NOMO-1 treated with DMSO at 0.1 percent for 48 hours (cell line): Measurements from ENCODE around the gene LDLRAD3.
"Not testable (repeated sequence)": the region's sequence is repeated elsewhere in the genome, so short reads cannot be mapped to it uniquely, and the experiment has no call there.

Experiments used
- DNase-seq: peaks from one replicate; lab custom pipeline; 2025; ENCODE audit not compliant: unreplicated experiment; lab: John Stamatoyannopoulos, UW

LDLRAD3 gene

DNA sequence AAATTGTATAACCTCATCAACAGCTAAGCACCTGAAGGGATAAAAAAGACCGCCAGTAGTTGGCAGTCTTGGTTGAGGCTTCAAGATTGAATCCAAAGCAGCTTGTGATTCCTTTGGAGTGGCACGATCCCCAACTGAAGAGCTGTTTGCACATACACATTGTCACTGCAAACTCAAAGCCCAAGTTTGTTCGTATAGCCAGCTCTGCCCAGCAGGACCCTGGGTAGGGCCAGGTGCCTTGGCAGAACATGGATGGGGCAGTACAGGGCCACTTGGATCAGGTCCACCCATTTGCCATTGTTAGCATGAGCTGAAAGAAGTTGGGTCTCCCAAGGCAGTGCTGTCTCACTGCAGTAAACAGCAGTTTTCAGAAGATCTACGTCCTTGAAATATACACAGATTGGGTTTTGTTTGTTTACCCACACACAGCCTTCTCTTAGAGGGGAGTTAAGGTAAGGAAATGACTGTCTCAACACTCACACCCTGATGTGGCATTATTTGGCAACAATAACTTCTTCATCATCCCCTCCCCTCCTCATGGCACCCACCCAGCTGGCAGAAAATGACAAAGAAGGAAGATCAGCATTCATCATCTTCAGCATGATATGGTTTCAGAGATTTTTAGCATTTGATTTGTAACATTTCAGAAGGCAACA is 212.4 kb downstream of the LDLRAD3 start:
- DNase-seq, result no peak

DNA sequence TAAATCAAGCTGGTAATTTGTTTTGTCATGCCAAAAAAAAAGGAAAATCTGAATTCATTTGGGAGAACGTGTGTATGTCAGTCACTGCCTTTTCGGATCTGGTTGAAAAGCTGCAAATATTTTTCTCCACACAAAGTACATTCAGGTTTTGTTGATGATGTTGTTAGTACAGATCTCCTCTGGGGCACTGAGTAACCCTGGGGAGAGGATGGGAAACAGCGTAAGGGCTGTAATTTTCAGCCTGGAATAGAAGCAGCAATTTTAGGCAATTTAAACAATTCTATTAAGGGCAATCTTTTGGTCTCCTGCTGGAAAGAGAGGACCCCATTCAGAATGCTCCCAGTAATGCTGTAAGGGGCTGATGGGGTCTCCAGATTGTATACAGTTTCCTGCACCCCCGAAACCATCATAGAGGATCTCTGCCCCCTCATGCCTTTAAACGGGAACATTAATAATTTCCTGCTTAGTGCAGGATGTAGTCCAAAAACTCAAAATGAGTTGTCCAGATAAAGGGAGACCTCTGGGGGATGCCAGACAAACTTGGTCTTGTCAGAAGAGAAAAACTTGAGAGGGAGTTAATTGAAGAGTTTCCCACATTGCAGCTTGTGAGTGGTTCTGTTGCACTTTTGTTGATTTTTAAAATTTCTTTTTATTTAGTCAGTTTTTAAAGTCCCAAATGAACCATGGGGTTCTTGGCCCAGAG is 213.1 kb downstream of the LDLRAD3 start:
- DNase-seq, result no peak

DNA sequence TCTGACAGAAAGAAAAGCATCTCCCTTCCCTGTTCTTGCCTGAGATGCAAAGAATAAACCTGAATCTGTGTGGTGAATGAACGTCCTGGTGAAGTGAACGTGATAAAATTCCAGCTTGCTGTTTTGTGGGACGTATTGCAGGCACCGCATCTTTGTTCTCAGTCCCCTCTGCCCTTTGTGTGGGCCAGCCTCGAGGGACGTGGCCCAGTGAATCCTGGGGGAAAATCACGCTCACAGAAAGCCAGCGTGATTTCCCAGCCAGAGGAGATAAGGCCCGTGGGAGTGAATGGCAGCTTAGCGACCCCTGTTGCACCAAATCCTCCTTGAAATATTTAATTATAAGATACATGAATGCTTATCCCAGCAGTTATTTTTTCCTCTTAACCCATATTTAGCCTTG is 216.2 kb downstream of the LDLRAD3 start:
- no peak for DNase-seq

DNA sequence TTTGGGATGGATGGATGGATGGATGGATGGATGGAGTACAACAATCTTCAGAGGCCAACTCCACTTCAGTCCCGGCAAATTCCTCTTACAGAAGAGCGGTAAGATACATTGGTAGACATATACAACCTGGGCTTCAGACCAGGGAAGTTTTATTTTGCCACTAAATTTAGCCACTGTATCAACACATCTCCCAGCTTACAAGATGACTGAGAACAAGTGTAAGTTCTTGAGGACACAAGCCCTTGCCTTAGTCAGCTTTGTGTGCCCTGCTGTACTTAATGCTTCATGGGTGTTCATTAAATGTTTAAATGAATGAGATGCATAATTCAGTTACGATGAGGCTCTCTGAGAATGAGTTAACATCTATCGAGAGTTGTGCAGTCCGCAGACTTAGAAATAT is 217.7 kb downstream of the LDLRAD3 start:
- no peak for DNase-seq

DNA sequence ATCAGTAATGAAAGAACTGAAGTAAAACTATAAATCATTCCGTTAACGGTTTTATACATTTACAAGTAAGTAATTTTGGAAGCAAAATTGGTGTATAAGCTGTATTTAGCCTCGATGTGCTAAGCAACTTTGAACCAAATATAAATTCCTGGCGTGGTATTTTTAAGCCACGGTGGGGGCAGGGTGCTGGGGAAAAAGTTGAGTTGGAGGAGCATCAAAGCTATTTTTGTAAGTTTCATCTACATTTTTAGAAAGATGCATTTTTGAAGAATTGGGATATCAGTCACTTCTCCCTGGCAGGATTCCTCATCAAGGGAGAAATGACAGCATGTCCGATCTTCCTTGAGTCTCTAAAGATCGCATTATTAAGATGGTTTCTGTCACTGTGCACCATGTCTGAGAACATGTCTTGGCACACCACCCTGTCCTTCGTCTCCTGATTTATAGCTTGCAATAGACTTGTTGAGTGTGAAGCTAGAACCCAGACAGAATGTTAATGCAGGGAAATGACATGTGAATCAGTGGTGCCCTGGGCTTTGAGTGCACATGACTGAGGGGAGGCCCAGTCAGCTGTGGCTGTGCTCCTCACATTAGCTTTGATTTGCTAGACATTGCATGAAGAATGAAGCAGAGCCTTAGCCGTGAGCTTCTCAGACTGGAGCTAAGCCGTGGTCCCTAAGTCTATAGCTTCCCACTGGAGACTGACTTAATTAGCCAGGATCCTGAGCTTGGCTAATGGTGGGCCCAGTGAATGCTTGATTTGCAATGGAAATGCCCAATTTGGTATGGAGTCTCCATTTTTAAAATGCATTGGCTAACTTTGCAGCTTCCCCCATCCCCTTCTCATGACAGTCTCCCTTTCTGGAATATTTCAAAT is 218.4 kb downstream of the LDLRAD3 start:
- DNase-seq, result no peak

DNA sequence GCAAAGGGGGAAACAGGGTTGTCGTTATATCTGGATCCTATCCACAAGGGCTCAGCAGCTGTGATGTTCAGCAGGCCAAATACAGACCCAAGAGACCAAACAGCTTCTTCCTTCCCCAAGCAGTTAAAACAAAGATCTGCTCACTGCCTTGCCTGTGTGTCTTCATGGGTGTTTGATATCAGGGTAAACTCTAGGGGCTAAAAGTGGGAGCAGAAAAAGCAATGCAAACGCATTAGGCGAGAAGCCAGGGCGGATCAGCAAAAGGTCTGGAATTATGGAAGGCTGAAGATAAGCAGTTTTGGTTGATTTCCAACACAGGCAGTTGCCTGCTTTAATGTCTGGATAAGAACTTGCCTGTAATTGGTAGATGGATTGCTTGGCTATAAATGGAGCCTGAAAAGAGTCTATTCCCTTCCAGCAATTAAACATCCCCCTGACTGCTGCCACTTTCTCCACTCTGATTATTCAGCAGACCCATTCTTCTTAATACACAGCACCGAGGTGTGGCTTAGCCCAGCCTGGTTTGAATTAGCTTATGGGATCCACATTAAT is 219.1 kb downstream of the LDLRAD3 start:
- DNase-seq, result no peak

DNA sequence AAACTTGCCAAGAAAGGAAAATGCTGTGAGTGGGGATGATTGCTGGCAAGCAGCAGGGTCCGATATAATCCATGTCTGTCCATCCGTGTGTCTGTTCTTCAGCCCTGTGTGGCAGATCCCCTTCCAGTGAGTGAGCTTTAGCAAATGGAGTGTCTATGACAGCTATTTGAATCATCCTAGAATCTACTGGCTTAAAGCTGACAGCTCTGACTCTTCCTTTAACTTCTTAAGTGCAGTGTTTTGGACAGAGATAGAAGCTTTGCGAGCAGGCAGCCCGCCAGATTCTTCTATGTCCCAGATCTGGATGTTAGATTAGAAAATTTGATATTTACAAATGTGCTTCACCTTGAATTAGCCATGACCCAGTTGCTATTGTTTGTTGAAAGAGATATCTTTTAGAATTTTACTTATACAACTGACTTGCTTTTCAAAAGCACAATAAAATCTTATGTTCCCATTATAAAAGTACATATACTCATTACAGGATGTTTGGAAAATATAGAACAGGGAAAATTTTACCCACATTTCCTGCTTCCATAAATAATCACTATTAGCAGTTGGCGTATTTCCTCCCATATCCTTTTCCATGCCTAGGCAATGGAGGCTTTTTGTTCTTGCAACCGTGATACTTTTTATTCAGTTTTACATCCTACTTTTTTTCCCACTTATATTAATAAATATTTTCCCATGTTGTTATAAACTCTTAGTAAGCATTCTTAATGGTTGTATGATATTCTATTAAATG is 220.8 kb downstream of the LDLRAD3 start:
- DNase-seq, result no peak

DNA sequence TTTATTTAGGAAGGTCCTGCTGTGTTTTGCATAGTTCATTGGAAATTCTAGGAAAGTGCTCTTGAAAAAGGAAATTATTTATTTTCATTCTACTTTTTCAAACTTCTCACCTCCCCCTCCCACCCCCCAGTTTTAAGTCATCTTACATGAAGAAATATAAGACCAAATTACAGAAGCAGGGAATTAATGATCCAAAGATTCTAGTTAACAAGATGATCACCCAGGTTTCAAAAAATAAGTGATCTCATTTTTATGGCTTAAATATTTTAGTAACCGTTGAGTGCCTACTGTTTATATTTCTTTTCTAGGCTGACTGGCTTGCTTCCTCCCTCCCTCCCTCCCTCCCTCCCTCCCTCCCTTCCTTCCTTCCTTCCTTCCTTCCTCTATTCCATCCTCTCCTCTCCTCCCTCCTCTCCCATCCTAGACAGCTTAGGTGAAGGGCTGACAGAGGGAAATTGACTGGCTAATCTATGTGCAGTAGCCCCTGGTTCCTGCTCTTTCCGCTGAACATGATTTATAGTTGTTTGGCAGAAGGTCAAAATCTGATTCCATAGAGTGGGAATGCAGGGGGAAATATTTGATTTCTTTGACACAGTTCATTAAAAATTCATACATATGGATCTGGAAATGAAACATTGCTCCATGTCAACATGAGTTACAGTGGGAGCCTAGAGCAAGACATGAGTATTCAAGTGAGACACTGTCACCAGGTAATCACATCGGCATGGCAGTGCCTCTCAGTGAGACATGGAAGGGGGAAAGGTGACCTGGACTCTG is 221.9 kb downstream of the LDLRAD3 start:
- DNase-seq, result no peak

DNA sequence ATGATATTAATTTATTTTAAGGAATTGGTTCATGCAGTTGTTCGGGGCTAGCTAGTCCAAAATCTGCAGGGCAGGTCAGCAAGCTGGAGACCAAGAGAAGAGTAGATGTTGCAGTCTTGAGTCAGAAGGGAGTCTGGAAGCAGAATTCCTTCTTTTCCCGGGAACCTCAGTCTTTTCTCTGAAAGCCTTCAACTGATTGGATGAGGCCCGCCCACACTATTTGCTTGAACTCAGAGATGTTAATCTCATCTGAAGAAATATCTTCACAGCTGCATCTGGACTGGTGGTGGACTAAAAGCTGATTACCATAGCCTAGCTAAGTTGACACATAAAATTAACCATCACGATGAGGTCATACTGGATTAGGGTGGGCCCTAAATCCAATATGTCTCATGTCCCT is 223.2 kb downstream of the LDLRAD3 start:
- no peak for DNase-seq

DNA sequence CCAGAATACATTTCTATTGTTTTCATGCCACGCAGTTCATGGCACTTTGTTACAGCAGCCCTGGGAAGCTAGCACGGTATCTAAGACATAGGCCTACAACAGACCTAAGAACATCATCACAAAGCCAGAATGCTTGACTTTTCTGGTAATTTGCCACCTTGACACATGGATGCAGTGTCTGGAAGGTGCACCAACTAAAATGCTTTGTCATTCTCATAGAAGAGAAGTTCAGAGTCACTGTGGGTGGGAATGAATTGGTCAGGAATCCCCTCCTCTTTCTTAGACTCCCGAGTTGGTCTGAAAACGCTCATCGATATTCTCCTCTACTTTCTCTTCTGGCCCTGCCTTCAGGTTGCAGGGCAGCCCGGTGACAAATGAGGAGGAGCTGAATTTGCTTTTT is 223.9 kb downstream of the LDLRAD3 start:
- DNase-seq, result no peak

DNA sequence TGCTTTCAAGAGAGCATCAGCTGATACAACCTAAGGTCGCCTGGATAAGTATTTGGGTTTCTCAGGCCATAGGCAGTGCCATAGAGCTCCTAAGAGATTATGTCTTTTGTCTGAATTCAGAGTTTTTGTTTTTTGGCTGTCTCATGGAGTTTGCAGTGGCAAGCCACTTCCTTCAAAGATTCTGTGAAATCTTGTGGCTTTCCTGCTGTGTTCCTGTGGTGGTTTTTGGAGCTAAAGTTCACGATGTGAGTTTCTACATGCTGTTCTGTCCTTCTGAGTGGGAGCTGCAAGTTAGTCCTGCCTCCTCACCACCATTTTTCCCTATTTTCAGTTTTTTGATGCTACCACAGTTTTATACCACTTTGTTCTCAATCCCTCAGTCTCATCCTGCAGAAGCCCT is 234.0 kb downstream of the LDLRAD3 start:
- DNase-seq, result peak; percentile 18

DNA sequence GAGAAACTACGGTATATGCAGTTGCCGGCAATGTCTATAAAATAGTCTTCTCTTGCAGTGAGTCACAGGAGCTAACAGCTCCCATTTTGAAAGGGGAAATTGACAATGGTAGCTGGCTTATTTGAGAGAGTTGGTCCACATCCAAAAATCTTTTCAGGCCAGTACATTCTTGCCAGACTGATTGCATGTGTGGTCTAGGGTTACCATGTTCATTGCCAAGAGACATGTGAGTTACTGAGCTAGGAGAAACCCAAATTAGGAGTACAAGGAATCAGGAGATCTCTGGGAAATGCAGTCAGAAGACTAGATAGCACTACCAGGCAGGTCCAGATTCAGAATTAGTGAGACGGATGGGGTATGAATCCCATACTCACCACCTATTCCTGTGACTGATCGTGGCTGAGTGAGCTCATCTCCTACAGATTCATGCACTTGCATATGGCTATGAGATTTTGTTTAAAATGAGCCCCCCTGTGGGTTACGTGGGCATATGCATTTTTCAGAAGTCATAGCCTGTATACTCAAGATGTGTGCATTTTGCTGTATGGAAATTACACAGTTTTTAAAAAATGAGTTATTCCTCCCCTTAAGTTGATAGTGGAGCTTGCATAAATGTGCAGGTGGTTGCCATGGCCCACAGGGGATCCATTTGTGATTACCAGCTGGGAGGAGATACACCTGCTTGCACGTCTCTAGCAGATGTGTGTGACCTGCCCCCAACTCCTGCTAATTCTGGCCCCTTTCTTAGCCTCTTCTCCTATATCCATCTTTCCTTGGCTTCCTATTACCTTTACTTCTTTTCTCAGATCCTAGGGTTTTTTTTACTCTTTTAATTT is 242.7 kb downstream of the LDLRAD3 start:
- DNase-seq, result no peak

DNA sequence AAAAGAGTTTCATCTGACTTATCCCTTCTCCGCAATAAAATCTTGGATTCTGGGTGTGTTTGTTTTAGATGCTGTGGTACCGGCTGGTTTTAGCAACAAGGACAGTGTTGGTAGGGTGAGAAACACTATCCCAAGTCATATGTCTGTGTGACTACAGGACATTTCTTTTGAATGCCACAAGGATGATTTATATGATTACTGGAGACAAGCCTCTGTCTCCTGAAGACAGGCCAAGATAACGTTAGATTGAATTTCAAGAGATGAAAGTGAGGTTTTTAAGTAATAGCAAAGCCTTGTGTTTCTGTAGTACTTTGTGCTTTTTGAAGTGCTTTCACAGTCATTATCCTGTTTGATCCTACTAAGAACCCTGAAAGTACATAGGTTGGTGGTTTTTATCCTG is 243.8 kb downstream of the LDLRAD3 start:
- DNase-seq, result no peak

DNA sequence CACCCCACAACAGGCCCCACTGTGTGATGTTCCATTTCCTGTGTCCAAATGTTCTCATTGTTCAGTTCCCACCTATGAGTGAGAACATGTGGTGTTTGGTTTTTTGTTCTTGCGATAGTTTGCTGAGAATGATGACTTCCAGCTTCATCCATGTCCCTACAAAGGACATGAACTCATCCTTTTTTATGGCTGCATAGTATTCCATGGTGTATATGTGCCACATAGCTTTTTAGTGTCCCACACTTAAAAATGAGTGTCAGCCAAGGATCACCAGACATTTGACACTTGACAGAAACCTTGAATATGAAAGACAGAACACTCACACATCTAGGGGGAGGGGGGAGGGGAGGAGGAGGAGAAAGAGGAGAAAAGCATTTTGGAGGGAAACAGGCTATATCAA is 245.9 kb downstream of the LDLRAD3 start:
- DNase-seq, result not testable (repeated sequence)

DNA sequence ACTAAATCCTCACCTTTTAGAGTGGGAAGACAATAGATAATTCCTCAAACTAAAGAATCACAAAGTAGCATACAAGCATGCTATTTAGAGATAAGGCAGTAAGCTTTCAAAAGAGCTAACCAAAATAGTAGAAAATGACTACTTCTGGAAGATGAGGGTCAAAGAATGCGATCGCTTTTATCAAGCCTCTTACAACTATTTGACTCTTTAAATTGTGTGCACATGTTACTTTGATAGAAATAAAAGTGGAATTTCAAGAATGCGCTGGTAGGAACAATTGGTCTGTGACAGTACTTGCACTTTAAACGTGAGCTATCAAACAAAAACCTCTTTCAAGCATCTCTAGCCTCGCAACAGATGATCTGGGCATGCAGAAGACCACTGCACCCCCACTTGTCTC is 248.1 kb downstream of the LDLRAD3 start:
- DNase-seq, result no peak

DNA sequence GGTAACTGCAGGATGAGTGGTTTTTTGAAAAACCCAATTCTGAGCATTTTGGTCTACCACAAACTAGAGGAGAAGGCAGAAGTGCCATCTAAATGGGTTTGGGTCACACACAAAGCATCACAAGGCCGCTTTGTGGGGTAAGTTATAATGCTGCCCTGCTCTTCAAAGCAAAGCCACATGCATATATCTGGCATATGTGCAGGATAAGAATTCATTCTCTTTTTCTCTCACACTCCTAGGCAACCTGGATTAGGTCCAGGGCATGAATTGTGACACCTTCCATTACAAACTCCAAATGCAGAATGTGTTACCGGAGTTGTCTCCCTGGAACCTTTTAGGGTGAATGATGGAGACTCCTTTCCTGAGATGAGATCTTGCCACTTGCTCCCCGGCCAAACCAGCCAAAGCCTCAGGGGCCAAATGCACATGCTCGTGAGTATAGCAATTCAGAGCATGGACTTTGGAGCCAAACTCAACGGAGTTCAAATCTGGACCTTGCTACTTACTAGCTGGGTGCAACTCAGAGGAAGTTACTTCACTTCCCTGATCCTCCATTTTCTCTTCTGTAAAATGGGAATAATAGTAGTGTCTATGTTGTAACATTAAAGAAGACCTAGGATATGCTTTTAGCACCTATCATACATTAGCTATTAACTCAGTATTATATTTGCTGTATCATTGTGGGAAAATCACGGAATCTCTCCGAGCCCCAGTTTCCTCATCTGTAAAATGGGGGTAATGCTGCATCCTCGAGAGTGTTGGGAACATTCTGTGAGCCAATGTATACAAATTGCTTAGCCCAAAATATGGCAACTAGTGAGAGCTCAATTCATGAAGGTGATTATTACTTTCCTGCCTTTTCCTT is 248.8 kb downstream of the LDLRAD3 start:
- DNase-seq, result no peak

DNA sequence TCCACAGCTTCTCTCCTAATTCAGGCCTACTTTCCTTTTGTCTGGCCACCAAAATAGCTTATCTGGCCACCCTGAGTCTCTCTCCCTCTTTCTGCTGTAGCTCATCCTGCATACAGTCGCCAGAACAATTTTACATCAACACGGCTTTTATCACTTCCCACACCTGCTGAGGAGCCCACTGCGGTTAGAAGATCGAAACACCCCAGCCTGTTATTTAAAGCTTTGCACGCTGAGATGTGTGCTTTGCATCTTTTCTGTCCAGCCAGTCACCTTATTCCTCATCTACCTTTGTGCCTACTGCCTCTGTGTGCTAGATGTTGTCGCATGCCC is 249.4 kb downstream of the LDLRAD3 start:
- no peak for DNase-seq

DNA sequence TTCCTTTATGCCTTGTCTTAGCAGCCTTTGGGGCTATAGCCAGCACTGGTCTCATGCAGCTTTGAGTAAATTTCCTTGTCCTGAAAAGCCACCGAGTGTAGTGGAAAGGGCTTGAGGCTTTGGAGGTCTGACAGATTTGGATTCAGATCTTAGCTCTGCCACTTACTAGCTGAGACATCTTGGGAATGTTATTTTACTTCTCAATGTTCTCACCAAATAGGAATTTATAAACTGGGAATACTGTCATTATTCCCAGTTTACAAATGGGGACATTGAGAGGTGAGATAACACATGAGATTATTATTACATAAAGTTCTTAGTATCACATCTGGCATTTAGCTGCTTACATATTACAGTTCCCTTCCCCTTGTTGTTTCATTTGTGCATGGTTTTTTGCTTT is 249.9 kb downstream of the LDLRAD3 start:
- no peak for DNase-seq
